Activated CD4-positive, alpha-beta T cell treated with anti-CD3 and anti-CD28 coated beads for 36 hours (primary cell): Measurements from ENCODE around the gene GUCA2B. TPM values are rescaled to one million over a fixed set of nuclear protein-coding genes. Genes with fewer than 3 reads are reported as not detected.

Source experiments
- ATAC-seq: fragments of 200-7000 bp; cut with Tn5 transposase; one replicate; pipeline ENCODE4 v1.10.0; 2021; ENCODE audit warnings: mild to moderate bottlenecking, moderate library complexity
- CTCF ChIA-PET: fragments of 350-600 bp; sonication (Branson Sonifier 250); formaldehyde crosslinking; loops from one replicate; lab custom pipeline; 2021; ENCODE audit warnings: antibody characterized with exemption; lab: Charles Lee
- POLR2A ChIA-PET: fragments of 350-600 bp; sonication (Branson Sonifier 250); formaldehyde crosslinking; loops from one replicate; lab custom pipeline; 2021; ENCODE audit warnings: antibody characterized with exemption, inconsistent platforms; lab: Charles Lee
- DNase-seq: peaks from one replicate; pipeline ENCODE4 v3.0.0-alpha.2; 2020
- H3K27ac Mint-ChIP-seq: one replicate; pipeline ENCODE4 v1.8.0; 2021; ENCODE audit warnings: mixed read lengths
- H3K27me3 Mint-ChIP-seq: one replicate; pipeline ENCODE4 v1.8.0; 2021; ENCODE audit warnings: mixed read lengths
- H3K36me3 Mint-ChIP-seq: one replicate; pipeline ENCODE4 v1.8.0; 2021; ENCODE audit warnings: low read depth, mixed read lengths
- H3K4me1 Mint-ChIP-seq: one replicate; pipeline ENCODE4 v1.8.0; 2021; ENCODE audit warnings: mixed read lengths
- H3K4me3 Mint-ChIP-seq: one replicate; pipeline ENCODE4 v1.8.0; 2021; ENCODE audit warnings: mild to moderate bottlenecking, moderate library complexity, mixed read lengths
- H3K9me3 Mint-ChIP-seq: one replicate; pipeline ENCODE4 v1.8.0; 2021; ENCODE audit warnings: low read depth, mixed read lengths
- intact Hi-C, 2 experiments: fragments of 100-400 bp; cut with DNase I in 1 of 2; cut with micrococcal nuclease in 1 of 2; formaldehyde crosslinking; loops; one replicate each; pipeline versions ENCODE4 v1.14.2 to v1.15.1; 2022 to 2024; cut with DNase I, micrococcal nuclease
- total RNA-seq, 2 experiments: library from RNA; stranded (reverse); gene quantifications; one replicate each; pipeline ENCODE4 v1.2.3, GENCODE V29; 2021

GUCA2B gene
- total RNA-seq, 2 experiments from 2014 or later = not detected

DNA sequence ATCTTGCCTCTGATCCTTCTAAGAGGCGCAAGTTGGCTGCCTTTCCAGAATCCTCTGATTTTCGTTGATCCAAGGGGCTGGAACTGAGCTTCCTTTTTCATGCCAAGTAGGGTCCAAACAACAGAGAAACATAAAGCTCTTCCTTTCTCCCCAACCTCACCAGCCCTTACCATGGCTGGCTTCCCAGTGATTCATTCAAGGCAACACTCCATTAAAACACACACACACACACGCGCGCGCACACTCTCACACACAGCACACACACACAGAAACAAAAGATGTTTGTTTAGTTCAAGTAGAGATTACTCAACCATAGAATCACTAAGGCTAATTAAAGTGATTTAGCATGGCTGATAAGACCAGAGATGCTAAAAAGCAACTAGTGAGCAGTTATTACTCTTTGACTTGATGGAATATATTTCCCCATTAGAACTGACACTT, 24.4 kb downstream of the GUCA2B start:
- ATAC-seq = no peak
- DNase-seq = no peak
- no peak overlapping the region for H3K4me3 Mint-ChIP-seq
- H3K9me3 Mint-ChIP-seq = no peaks in the 10 kb centered on the region
- H3K4me1 Mint-ChIP-seq = no peaks in the 10 kb centered on the region
- POLR2A ChIA-PET = no interaction called here
- no peaks in the 10 kb centered on the region for H3K27me3 Mint-ChIP-seq
- peaks cover 6% of the 10 kb centered on the region for H3K36me3 Mint-ChIP-seq
- CTCF ChIA-PET = interaction anchor here (0.6 to 1.0 kb wide), 4 partner anchors 19 to 311 kb away, joined by 3 read pairs; no protein-coding TSS in a partner anchor
- no peak overlapping the region for H3K27ac Mint-ChIP-seq
- intact Hi-C loops = loop anchor here (5.0 to 10.0 kb wide), 3 partner anchors 157 to 557 kb away; partner anchors contain the start of gene FOXJ3 (in 2 of the 2)

DNA sequence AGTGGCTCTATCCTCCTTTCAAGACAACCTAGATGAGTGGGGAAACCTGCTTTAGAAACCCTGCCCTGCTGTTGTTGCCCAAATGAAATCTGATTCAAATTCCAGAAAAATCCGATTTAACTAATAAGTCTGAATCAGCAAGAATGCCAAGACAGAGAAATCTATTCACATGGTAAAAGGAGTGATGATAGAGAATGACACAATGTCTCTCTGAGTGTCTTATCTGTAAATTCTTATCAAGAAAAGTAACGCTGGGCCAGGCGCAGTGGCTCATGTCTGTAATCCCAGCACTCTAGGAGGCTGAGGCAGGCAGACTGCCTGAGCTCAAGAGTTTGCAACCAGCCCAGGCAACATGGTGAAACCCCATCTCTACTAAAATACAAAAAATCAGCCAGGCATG, 25.0 kb downstream of the GUCA2B start:
- DNase-seq (no peak), ATAC-seq (no peak)
- no peaks in the 10 kb centered on the region for H3K27me3 Mint-ChIP-seq
- H3K36me3 Mint-ChIP-seq = peaks cover 6% of the 10 kb centered on the region
- intact Hi-C loops = loop anchor here (5.0 to 10.0 kb wide), 3 partner anchors 157 to 557 kb away; partner anchors contain the start of gene FOXJ3 (in 2 of the 2)
- CTCF ChIA-PET = interaction anchor here (0.7 to 0.9 kb wide), 2 partner anchors 14 to 180 kb away, joined by 3 read pairs; no protein-coding TSS in a partner anchor
- POLR2A ChIA-PET = no interaction called here
- no peaks in the 10 kb centered on the region for H3K4me1 Mint-ChIP-seq
- H3K9me3 Mint-ChIP-seq = no peaks in the 10 kb centered on the region
- H3K4me3 Mint-ChIP-seq = no peak overlapping the region
- H3K27ac Mint-ChIP-seq = no peak overlapping the region

DNA sequence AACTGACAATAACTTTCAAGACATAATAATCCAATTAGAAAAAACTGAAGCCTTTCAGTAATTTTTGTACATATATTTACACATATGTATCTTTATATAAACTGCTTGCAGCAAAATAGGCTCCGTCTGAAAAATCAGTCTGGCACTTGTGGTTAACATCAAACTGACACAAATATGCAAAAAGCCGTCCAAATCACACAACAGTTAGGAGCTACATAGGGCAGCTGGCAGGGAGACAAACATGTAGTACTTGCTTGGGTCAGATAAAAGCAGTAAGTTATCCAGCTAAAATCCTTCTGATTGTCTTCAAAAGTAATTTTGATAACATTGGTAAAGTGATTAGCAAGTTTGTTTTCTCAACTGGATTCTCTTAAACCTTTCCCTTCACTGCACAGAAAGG, 26.1 kb downstream of the GUCA2B start:
- H3K27me3 Mint-ChIP-seq = no peaks in the 10 kb centered on the region
- ATAC-seq (no peak), DNase-seq (no peak)
- H3K9me3 Mint-ChIP-seq = no peaks in the 10 kb centered on the region
- peaks cover 6% of the 10 kb centered on the region for H3K36me3 Mint-ChIP-seq
- ChIA-PET POLR2A (no interaction called here), CTCF (interaction anchor here (0.9 kb wide), 1 partner anchor 13 kb away, joined by 3 read pairs; no protein-coding TSS in a partner anchor)
- H3K4me3 Mint-ChIP-seq = no peak overlapping the region
- no peaks in the 10 kb centered on the region for H3K4me1 Mint-ChIP-seq
- H3K27ac Mint-ChIP-seq = peak overlapping the region; percentile 65
- intact Hi-C loops = loop anchor here (5.0 to 10.0 kb wide), 3 partner anchors 156 to 556 kb away; partner anchors contain the start of gene FOXJ3 (in 2 of the 2)

DNA sequence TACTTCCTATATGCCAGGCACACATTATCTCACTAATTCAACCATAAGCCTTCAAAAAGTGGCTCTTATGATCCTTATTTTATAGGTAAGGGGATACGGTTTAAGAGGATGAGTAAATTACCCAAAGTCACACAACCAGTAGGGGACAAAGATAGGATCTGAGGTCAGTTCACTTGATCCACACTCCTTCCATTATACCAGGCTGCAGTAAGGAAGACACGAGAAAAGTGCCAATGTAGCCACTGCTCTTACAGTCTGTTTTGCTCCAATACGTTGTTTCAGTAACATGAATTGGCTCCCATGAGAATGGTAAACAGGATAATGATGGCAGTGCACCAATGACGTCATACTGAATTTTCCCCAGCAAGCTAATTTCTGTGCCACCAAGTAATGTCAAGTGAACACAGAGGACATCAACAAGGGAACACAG, 26.7 kb downstream of the GUCA2B start:
- ATAC-seq = no peak
- ChIA-PET CTCF (no interaction called here), POLR2A (no interaction called here)
- no peak overlapping the region for H3K4me3 Mint-ChIP-seq
- H3K9me3 Mint-ChIP-seq = no peaks in the 10 kb centered on the region
- intact Hi-C loops = loop anchor here (5.0 to 10.0 kb wide), 3 partner anchors 155 to 555 kb away; partner anchors contain the start of gene FOXJ3 (in 2 of the 2)
- no peak for DNase-seq
- no peaks in the 10 kb centered on the region for H3K4me1 Mint-ChIP-seq
- peak overlapping the region; percentile 11 for H3K27ac Mint-ChIP-seq
- peaks cover 10% of the 10 kb centered on the region for H3K36me3 Mint-ChIP-seq
- H3K27me3 Mint-ChIP-seq = no peaks in the 10 kb centered on the region

DNA sequence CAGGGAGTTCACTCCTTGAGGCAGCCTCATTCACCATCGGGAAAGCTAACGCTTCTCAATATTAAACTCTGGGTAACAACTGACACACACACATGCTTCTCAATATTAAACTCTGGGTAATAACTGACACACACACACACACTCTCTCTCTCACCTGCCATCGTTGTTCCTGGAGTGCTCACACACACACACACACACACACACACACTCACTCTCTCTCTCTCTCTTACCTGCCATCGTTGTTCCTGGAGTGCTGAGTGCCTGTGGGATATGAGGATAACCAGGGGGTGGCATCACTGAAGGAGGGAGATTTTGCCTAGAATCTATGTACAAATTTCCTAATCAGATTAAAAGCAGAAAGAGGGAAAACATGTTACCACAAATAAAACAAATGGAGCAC, 28.5 kb downstream of the GUCA2B start:
- POLR2A ChIA-PET = no interaction called here
- CTCF ChIA-PET = interaction anchor here (0.6 kb wide), 1 partner anchor 11 kb away, joined by 4 read pairs; no protein-coding TSS in a partner anchor
- Mint-ChIP-seq H3K27me3 (no peaks in the 10 kb centered on the region), H3K4me3 (no peak overlapping the region), H3K27ac (peak overlapping the region; percentile 45), H3K9me3 (no peaks in the 10 kb centered on the region), H3K4me1 (peaks cover 7% of the 10 kb centered on the region), H3K36me3 (peaks cover 18% of the 10 kb centered on the region)
- DNase-seq (no peak), ATAC-seq (no peak)
- intact Hi-C loops = no loop called here

DNA sequence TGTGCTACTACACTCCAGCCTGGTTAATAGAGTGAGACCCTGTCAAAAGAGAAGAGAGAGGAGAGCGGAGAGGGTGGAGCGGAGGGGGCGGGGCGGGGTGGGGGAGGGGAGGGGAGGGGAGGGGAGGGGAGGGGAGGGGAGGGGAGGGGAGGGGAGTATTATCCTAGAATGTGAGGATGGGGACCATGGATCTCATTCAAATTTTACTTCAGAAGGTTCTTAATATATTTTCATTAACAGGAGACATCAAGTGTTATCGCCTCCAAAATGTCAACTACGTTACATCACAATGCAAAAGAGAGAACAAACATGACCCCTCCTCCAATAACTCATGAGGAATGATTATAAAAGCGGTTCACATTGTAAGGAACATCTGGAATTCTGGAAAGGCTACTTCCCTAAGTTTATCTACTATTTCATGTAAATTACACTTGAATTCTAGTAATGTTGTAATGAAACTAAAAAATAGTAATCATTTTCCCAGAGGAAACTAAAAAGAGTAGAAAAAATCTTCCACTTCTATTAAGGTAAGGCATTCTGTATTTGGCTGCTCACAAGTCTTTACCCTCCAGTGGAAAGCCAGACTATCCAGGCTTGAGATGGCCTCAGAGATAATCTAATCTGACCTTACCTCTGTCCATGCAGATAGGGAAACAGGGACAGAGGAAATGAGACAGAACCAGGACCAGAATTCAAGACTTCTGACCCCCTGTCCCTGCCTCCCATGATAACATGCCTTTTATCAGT, 30.2 kb downstream of the GUCA2B start:
- ChIA-PET POLR2A (no interaction called here), CTCF (interaction anchor here (0.7 to 1.5 kb wide), 3 partner anchors 10 to 1457 kb away, joined by 3 to 5 read pairs (median 4); no protein-coding TSS in a partner anchor)
- H3K27me3 Mint-ChIP-seq = no peaks in the 10 kb centered on the region
- intact Hi-C loops = no loop called here
- peaks cover 7% of the 10 kb centered on the region for H3K4me1 Mint-ChIP-seq
- no peak overlapping the region for H3K4me3 Mint-ChIP-seq
- no peak overlapping the region for H3K27ac Mint-ChIP-seq
- ATAC-seq (no peak), DNase-seq (no peak)
- H3K9me3 Mint-ChIP-seq = no peaks in the 10 kb centered on the region
- peaks cover 25% of the 10 kb centered on the region for H3K36me3 Mint-ChIP-seq

DNA sequence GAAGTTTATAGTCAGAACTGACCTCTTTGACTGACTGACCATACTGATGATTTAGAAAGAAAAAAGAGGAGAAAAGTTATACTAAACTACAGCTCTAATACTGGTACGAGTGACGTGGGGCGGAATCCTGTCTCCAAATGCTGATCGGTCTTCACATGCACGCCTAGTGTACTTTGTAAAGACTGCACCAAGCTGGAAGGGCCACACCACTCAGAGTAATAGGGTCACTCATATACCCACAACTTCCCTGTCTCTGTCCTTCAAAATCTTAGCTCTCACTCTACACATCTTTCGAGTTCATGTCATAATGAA, 30.7 kb downstream of the GUCA2B start:
- intact Hi-C loops = no loop called here
- ATAC-seq (no peak), DNase-seq (no peak)
- Mint-ChIP-seq H3K27me3 (no peaks in the 10 kb centered on the region), H3K4me3 (no peak overlapping the region), H3K27ac (no peak overlapping the region), H3K36me3 (peaks cover 27% of the 10 kb centered on the region), H3K9me3 (no peaks in the 10 kb centered on the region), H3K4me1 (peaks cover 7% of the 10 kb centered on the region)
- CTCF ChIA-PET = interaction anchor here (0.8 kb wide), 1 partner anchor 509 kb away, joined by 4 read pairs; no protein-coding TSS in a partner anchor
- POLR2A ChIA-PET = no interaction called here

DNA sequence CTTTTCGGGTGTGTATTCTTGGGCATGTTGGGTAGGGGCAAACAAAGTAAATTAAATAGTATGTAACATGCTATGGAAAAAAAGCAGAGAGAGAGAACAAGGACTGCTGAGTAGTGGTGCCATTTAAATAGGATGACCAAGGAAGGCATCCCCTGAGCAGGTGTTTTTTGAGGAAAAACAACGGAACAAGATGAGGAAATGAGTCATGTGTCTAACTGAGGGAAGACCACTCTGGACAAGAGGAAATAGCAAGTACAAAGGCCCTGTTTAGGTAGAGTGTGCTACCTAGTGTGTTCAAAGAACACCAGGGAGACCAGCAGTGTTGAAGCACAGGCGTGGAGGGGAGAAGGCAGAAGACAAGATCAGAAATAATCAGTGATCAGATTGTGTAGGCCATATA, 31.4 kb downstream of the GUCA2B start:
- CTCF ChIA-PET = no interaction called here
- Mint-ChIP-seq H3K36me3 (peaks cover 27% of the 10 kb centered on the region), H3K4me1 (peaks cover 7% of the 10 kb centered on the region), H3K27ac (no peak overlapping the region), H3K4me3 (no peak overlapping the region), H3K27me3 (no peaks in the 10 kb centered on the region), H3K9me3 (no peaks in the 10 kb centered on the region)
- DNase-seq = no peak
- intact Hi-C loops = no loop called here
- no peak for ATAC-seq
- POLR2A ChIA-PET = no interaction called here

DNA sequence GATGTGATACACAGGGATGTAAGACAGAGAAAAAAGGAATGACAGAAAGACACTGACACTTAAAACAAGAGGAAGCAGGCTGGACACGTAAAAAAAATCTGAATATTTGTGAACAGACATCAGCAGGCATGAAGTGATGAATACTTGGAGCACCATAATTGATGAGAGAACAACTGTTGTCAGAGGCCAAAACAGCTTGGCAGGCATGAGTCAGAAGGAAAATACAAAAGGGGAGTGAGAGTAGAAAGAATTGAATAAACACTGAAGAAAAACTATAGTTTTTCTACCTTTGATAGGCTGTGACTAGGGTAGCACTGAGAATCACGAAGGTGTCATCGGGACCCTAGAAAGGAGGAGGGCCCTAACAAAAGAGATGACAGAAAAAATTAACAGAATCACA, 32.9 kb downstream of the GUCA2B start:
- Mint-ChIP-seq H3K27ac (peak overlapping the region; percentile 60), H3K9me3 (no peaks in the 10 kb centered on the region), H3K4me1 (peaks cover 7% of the 10 kb centered on the region), H3K36me3 (peaks cover 37% of the 10 kb centered on the region), H3K4me3 (no peak overlapping the region), H3K27me3 (no peaks in the 10 kb centered on the region)
- ChIA-PET POLR2A (no interaction called here), CTCF (interaction anchor here (0.6 to 1.2 kb wide), 3 partner anchors 10 to 148 kb away, joined by 3 to 4 read pairs (median 3); no protein-coding TSS in a partner anchor)
- no peak for DNase-seq
- peak; percentile 79 for ATAC-seq
- intact Hi-C loops = no loop called here

DNA sequence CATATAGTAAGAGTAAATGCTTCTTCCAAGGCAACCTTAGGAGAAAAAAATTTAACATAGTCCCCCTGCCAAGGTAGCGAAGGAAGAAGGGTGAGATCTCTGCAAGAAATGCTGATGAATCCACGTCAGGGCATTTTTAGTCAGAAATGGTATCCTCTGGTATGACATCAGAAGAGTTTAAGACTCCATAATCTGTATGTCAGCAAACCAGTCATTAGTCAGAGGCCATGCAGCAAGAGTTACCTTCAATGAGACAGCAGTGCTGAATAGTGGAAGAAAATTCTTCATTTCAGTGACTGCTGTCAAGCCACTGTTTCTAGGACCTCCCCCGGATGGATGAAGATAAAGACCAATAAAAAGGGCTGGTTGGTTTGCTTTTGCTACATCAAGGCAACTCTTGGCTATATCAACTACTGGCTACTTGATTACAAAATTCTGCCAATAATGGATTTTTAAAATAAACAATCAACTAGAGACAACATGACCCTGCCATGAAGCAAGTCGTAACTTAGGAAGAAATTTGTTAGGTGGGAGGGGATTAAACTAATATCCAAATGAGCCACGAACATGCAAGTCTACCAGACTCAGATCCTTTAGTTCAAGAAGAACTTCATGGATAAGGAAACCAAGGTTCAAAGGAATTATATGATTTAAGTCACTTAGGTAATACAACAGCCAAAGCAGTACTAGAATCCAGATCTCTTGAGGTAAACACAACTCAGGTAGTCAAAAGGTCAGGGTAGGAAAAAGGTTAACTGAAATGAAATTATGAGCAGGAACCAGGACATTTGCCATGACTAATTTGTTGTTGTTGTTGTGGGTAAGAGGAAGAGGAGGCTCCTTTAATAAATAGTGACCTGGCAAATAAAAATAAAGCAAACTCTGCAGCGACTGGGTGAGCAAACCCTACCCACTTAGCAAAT, 37.0 kb downstream of the GUCA2B start:
- H3K4me1 Mint-ChIP-seq = peaks cover 7% of the 10 kb centered on the region
- H3K27me3 Mint-ChIP-seq = no peaks in the 10 kb centered on the region
- no peak overlapping the region for H3K4me3 Mint-ChIP-seq
- H3K27ac Mint-ChIP-seq = no peak overlapping the region
- POLR2A ChIA-PET = no interaction called here
- ATAC-seq (no peak), DNase-seq (no peak)
- intact Hi-C loops = no loop called here
- H3K36me3 Mint-ChIP-seq = peaks cover 44% of the 10 kb centered on the region
- H3K9me3 Mint-ChIP-seq = no peaks in the 10 kb centered on the region
- CTCF ChIA-PET = interaction anchor here (1.5 kb wide), 1 partner anchor 17 kb away, joined by 8 read pairs; no protein-coding TSS in a partner anchor

DNA sequence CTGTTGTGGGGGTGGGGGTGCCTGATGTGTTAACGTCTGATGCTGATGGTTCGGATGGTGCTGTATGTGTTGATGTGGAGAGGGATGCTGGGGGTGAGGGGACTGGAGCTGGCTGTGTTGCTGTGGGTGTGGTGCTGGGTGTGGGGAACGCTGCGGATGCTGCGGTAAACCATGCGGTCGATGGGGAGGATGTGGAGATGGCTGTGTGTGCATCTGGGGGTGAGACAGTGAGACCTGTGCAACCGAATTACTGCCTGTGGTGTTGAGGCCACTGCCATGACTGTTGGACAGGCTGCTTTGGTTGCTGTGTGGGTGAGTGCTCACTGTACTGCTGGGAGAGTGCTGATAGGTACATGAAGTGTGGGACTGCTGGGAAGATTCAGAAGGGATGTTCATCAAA, 38.1 kb downstream of the GUCA2B start:
- Mint-ChIP-seq H3K4me3 (no peak overlapping the region), H3K9me3 (no peaks in the 10 kb centered on the region), H3K27ac (no peak overlapping the region), H3K36me3 (peaks cover 38% of the 10 kb centered on the region), H3K27me3 (no peaks in the 10 kb centered on the region), H3K4me1 (peaks cover 2% of the 10 kb centered on the region)
- no peak for ATAC-seq
- POLR2A ChIA-PET = no interaction called here
- DNase-seq = no peak
- CTCF ChIA-PET = interaction anchor here (0.6 to 2.1 kb wide), 2 partner anchors 18 to 899 kb away, joined by 3 to 8 read pairs; no protein-coding TSS in a partner anchor
- intact Hi-C loops = no loop called here
